ENCODE data around the gene KIF26A. TPM values are rescaled to one million over a fixed set of nuclear protein-coding genes. Genes with fewer than 3 reads are reported as not detected.

The KIF26A gene
- total and polyA plus RNA-seq, 2 donors (not counting 1 experiment from before 2014, with no cell fraction given): 0.15 TPM; not detected in 1

DNA sequence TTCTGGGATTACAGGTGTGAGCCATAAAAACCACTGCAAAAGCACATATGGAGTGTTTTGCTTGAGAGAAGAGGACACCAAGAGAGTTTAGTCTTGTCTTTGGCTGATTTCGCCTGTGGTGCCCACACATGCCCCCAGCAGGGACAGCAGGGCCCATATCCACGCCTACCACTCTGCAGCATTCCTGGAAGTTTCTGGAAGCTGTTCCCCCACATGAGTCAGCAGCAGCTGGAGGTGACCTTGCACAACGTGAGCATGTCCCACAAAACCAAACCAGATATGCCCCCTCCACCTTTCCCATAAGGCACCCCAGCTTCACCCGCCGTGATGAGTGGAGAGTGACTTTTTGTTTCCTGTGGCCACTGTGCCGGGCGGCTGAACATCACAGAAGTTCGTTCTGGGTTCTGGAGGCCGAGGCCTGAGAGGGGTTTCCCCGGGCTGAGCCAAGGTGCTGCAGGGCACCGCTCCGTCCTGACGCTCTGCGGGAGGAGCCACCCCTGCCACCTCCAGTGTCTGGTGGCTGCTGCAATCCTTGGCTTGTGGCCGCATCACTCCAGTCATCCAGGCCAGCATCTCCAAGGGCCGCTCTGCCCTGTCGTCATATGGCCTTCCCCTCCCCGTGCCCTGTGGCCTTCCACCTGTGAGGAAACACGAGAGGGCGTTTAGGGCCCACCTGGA lies 48.2 kb upstream of the KIF26A start:
- no peak overlapping the region for H3K4me3 ChIP-seq (ENCODE audit: control extremely low read depth in 1 of 5, extremely low read depth in 1 of 5, insufficient read depth in 1 of 5, low read depth in 2 of 5, low read length in 4 of 5)
- intact Hi-C loops (cut with micrococcal nuclease): no loop called here
- H3K27me3 ChIP-seq (replicated peaks in 1 of 4; ENCODE audit: control extremely low read depth in 1 of 4, control insufficient read depth in 3 of 4, insufficient read depth in 4 of 4, low read length in 3 of 4): peaks cover 0 to 28% (median 3%) of the 10 kb centered on the region in 4 experiments
- ChIA-PET POLR2A (no interaction called here), CTCF (no interaction called here)
- H3K9me3 ChIP-seq (ENCODE audit: control extremely low read depth in 1 of 3, control insufficient read depth in 2 of 3, insufficient read depth in 1 of 3, low read length in 2 of 3): peaks cover 0 to 7% (median 0%) of the 10 kb centered on the region in 3 donors
- H3K27ac ChIP-seq (ENCODE audit: low read length in 2 of 2): no peak overlapping the region
- no peak overlapping the region for H2AFZ ChIP-seq (ENCODE audit: insufficient read depth, low read depth, low read length, poor library complexity, severe bottlenecking)
- no peaks in the 10 kb centered on the region for H3K79me2 ChIP-seq (ENCODE audit: control insufficient read depth, insufficient read depth, low read length)
- H3K4me2 ChIP-seq (replicated peaks; ENCODE audit: low read depth, low read length, poor library complexity, severe bottlenecking): no peak overlapping the region
- TF ChIP-seq EZH2 (IDR thresholded peaks at IDR 0.05; ENCODE audit: borderline replicate concordance, insufficient read depth, low read depth, low read length, poor library complexity, severe bottlenecking): no peak
- no peak for TF ChIP-seq CTCF (IDR thresholded peaks at IDR 0.05)
- no peak overlapping the region for H3K9ac ChIP-seq (ENCODE audit: low read length)
- ATAC-seq (ENCODE audit: low read depth) (no peak), DNase-seq (no peak)
- no peaks in the 10 kb centered on the region for H3K9me3 Mint-ChIP-seq (ENCODE audit: insufficient read depth)
- H3K27ac Mint-ChIP-seq: no peak overlapping the region
- no peaks in the 10 kb centered on the region for H4K20me1 ChIP-seq (ENCODE audit: control insufficient read depth, insufficient read depth, low read length, poor library complexity, severe bottlenecking)
- no peaks in the 10 kb centered on the region for H3K36me3 ChIP-seq (replicated peaks in 1 of 2; ENCODE audit: control extremely low read depth in 1 of 2, control insufficient read depth in 1 of 2, extremely low read depth in 1 of 2, insufficient read depth in 2 of 2, low read length in 1 of 2)
- H3K27me3 Mint-ChIP-seq: peaks cover 5% of the 10 kb centered on the region
- peaks cover 5% of the 10 kb centered on the region for H3K4me1 Mint-ChIP-seq
- WGBS (ENCODE audit: insufficient coverage): 94% methylated on average over 17 of the region's 20 CpGs
- H3K4me1 ChIP-seq (ENCODE audit: control insufficient read depth in 2 of 2, insufficient read depth in 2 of 2, low read length in 2 of 2): peaks cover 2 to 6% of the 10 kb centered on the region in 2 donors
- H3K4me3 Mint-ChIP-seq: no peak overlapping the region
